ENCODE results near the gene LOX. TPM values are rescaled to one million over a fixed set of nuclear protein-coding genes. Genes with fewer than 3 reads are reported as not detected.

The LOX gene
- total RNA-seq, 1 donor from 2014 or later = 1.2 TPM

DNA sequence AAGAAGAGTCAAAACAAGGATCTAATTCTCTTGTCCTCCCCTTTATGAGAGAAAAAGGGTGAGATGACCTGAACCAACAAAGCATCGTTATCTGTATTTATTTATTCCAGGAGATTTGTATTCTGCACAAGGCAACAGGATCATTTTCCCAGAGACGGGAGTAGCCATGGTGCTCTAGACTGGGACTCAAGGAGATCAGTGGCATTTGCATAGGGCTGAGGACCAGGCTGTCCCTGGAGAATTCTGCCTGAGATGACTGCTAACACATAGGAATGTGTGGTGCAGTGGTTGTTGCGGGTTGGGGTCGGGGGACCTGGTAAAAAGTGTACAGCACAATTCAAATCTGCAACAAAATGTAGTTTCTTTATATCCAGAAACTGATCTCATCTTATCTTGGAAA is 29.0 kb upstream of the LOX start:
- H3K27me3 Mint-ChIP-seq (ENCODE audit: low read depth) = no peaks in the 10 kb centered on the region
- no peaks in the 10 kb centered on the region for H3K36me3 Mint-ChIP-seq (ENCODE audit: low read depth)
- DNase-seq (ENCODE audit: low read depth, low spot score) = no peak
- no peaks in the 10 kb centered on the region for H3K9me3 Mint-ChIP-seq
- no peak for TF ChIP-seq CTCF (conservative IDR thresholded peaks at IDR 0.05)
- H3K4me3 Mint-ChIP-seq = no peak overlapping the region
- no peak overlapping the region for H3K27ac Mint-ChIP-seq (ENCODE audit: unreplicated experiment)
- no peaks in the 10 kb centered on the region for H3K4me1 Mint-ChIP-seq

- no peaks in the 10 kb centered on the region for H3K27me3 Mint-ChIP-seq (ENCODE audit: low read depth)
- H3K9me3 Mint-ChIP-seq = no peaks in the 10 kb centered on the region
- H3K27ac Mint-ChIP-seq (ENCODE audit: unreplicated experiment) = no peak overlapping the region
- no peak overlapping the region for H3K4me3 Mint-ChIP-seq
- no peaks in the 10 kb centered on the region for H3K36me3 Mint-ChIP-seq (ENCODE audit: low read depth)
- DNase-seq (ENCODE audit: low read depth, low spot score) = no peak
- TF ChIP-seq CTCF (conservative IDR thresholded peaks at IDR 0.05) = no peak
- H3K4me1 Mint-ChIP-seq = no peaks in the 10 kb centered on the region
Observed at GRCh38 chr5:122105909-122106308, 27.9 kb upstream of the LOX start.

DNA sequence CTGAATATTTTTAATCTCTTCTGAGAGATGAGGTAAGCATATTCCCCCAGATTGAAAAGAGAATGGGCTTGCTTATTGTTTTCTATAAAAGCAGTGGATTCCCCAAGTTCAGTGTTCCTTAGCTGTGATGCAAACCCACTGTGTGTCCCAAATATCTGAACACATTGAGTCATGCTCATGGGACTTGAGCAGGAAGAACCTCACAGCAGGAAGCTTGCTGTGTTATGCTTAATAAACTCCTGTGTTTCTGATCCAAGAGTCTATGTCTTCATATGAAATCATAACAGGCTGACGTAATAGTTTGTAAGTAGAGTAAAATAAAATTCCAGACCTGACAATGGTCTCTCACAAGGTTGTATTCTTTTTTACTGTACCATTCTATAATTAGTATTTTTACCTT is 24.8 kb upstream of the LOX start:
- TF ChIP-seq CTCF (conservative IDR thresholded peaks at IDR 0.05) = no peak
- Mint-ChIP-seq H3K9me3 (no peaks in the 10 kb centered on the region), H3K27me3 (ENCODE audit: low read depth) (no peaks in the 10 kb centered on the region), H3K36me3 (ENCODE audit: low read depth) (no peaks in the 10 kb centered on the region), H3K4me1 (no peaks in the 10 kb centered on the region), H3K27ac (ENCODE audit: unreplicated experiment) (no peak overlapping the region), H3K4me3 (no peak overlapping the region)
- no peak for DNase-seq (ENCODE audit: low read depth, low spot score)

DNA sequence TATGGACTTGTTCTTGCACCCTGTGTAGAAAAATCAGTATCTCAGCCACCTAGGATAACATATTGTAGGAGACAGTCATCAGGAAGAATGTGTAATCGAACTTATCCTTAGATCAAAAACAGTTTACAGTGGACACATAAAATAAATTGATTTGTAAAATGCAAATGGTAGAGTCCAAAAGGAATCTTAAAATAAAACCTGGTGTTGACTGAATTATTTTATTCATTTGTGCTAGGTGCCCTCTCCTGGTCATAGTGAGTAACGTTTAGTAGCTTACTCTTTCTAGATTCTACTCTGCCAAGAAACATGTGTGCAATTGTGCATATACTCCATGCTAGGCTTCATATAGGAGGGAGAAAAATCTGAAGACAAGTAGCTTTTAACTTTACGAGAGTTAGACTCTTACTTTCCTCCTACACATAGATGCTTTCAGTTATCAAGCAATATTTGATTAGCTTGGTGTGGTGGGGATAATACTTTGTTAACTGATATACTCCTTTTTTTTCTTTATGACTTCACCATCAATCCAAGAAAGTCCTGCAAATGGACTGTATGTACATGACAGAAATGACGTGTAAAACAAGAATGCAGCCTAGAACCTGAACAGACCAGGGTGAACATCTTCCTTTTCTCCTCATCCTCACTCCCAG is 23.7 kb upstream of the LOX start:
- DNase-seq (ENCODE audit: low read depth, low spot score) = no peak
- peak; percentile 74 for TF ChIP-seq CTCF (conservative IDR thresholded peaks at IDR 0.05)
- no peaks in the 10 kb centered on the region for H3K27me3 Mint-ChIP-seq (ENCODE audit: low read depth)
- no peaks in the 10 kb centered on the region for H3K9me3 Mint-ChIP-seq
- H3K4me1 Mint-ChIP-seq = no peaks in the 10 kb centered on the region
- H3K4me3 Mint-ChIP-seq = no peak overlapping the region
- no peaks in the 10 kb centered on the region for H3K36me3 Mint-ChIP-seq (ENCODE audit: low read depth)
- H3K27ac Mint-ChIP-seq (ENCODE audit: unreplicated experiment) = no peak overlapping the region

- no peak for TF ChIP-seq CTCF (conservative IDR thresholded peaks at IDR 0.05)
- Mint-ChIP-seq H3K27me3 (ENCODE audit: low read depth) (no peaks in the 10 kb centered on the region), H3K4me1 (no peaks in the 10 kb centered on the region), H3K27ac (ENCODE audit: unreplicated experiment) (no peak overlapping the region), H3K36me3 (ENCODE audit: low read depth) (no peaks in the 10 kb centered on the region), H3K9me3 (no peaks in the 10 kb centered on the region), H3K4me3 (no peak overlapping the region)
- no peak for DNase-seq (ENCODE audit: low read depth, low spot score)
Observed at GRCh38 chr5:122099060-122099790, 21.2 kb upstream of the LOX start.
